HG03097 (cell line): Measurements from ENCODE around the gene KLF3.

ENCODE experiments used
- ATAC-seq: cut with Tn5 transposase; IDR thresholded peaks from one replicate; pipeline ENCODE4 v1.9.1; 2021; ENCODE audit not compliant: unreplicated experiment, low FRiP score

KLF3 gene

GRCh38 chr4:38672397-38673129 lies 8.6 kb downstream of the KLF3 start:
- ATAC-seq = no peak

- ATAC-seq = no peak
Observed at GRCh38 chr4:38673130-38673978, 9.4 kb downstream of the KLF3 start.

- no peak for ATAC-seq
Observed at GRCh38 chr4:38674258-38675144, 10.5 kb downstream of the KLF3 start.

- ATAC-seq = no peak
Observed at GRCh38 chr4:38675146-38676121, 11.4 kb downstream of the KLF3 start.

GRCh38 chr4:38676986-38677385 lies 13.0 kb downstream of the KLF3 start:
- ATAC-seq = no peak

GRCh38 chr4:38677441-38677840 lies 13.4 kb downstream of the KLF3 start:
- no peak for ATAC-seq

- no peak for ATAC-seq
Observed at GRCh38 chr4:38678078-38678477, 14.1 kb downstream of the KLF3 start.

GRCh38 chr4:38679921-38680320 lies 15.9 kb downstream of the KLF3 start:
- no peak for ATAC-seq

- no peak for ATAC-seq
Observed at GRCh38 chr4:38681281-38681991, 17.4 kb downstream of the KLF3 start.

- no peak for ATAC-seq
Observed at GRCh38 chr4:38682336-38682735, 18.3 kb downstream of the KLF3 start.

DNA sequence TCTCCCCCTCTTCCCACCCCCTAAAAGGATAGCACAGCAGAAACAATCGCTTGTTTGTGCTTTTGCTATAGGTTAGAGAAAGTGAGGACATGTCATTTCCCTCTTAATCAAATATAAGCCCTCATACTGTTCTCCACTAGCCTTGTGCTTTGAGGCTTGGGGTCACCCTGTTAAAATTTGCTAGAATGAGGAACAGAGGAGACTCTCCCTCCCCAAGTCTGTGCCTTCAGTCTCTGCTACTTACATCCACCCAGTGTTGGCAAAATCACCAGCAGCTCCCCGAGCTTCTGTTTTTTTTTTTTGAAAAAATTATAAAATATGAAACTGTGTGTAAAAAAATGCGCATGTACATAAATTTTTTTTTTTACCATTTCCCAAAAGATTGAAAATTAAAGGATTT lies 19.3 kb downstream of the KLF3 start:
- no peak for ATAC-seq

GRCh38 chr4:38684271-38684670 lies 20.3 kb downstream of the KLF3 start:
- no peak for ATAC-seq

GRCh38 chr4:38684951-38685844 lies 21.2 kb downstream of the KLF3 start:
- ATAC-seq = no peak

DNA sequence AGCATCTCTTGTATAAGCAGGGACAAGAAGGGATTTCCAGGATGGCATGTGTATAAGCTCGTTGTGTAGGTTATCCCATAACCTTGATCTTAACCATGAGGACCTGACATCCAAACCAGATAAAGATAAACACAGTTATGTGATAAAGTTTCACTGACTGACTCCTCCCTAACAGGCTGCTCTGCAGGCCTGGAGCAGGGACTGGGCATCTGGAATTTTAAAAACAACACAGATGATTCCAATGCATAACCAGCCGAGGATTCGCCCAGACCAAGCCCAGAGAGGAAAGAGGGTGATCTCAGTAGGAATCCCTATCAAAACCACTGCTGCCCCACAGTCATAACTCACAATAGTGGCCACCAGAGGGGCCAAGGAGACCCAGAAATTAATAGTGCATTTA lies 22.7 kb downstream of the KLF3 start:
- ATAC-seq = no peak

GRCh38 chr4:38687571-38688011 lies 23.6 kb downstream of the KLF3 start:
- ATAC-seq = no peak

- no peak for ATAC-seq
Observed at GRCh38 chr4:38688676-38689355, 24.8 kb downstream of the KLF3 start.

GRCh38 chr4:38691251-38692008 lies 27.4 kb downstream of the KLF3 start:
- no peak for ATAC-seq
